ENCODE results near the gene ZNF423.
"Not testable (repeated sequence)": the region's sequence is repeated elsewhere in the genome, so short reads cannot be mapped to it uniquely, and the experiment has no call there.

Gene ZNF423

GRCh38 chr16:49520492-49521038, 335.3 kb downstream of the ZNF423 start:
- no peak for DNase-seq (ENCODE audit: low read depth in 2 of 2, low spot score in 1 of 2)

GRCh38 chr16:49519741-49520140, 336.2 kb downstream of the ZNF423 start:
- DNase-seq (ENCODE audit: low read depth in 2 of 2, low spot score in 1 of 2): no peak

DNA sequence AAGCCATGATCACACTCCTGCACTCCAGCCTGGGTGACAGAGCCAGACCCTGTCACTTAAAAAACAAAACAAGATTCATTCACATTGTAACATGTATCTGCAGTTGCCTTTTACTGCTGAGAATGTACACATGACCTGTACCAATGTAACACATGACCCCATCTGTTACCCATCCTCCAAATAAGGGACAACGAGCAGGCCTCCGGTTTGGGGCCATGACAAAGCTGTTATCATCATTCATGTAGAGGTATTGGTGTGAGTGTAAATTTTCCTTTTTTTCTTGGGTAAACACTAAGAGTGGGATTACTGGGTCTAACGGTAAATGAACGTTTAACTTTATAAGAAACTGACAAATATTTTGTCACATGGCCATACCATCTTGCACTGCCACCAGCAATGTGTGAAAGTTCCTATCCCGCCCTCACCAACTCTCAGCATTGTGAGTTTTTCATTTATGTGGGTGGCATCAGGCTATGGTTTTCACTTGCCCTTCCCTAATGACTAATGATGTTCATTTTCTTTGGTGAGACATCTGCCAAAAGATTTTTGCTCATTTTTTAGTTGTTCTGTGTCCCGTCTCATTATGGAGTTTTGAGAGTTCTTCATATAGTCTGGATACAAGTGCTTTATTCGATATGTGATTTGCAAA, 336.8 kb downstream of the ZNF423 start:
- DNase-seq (ENCODE audit: low read depth in 2 of 2, low spot score in 1 of 2): no peak

GRCh38 chr16:49516382-49517036, 339.4 kb downstream of the ZNF423 start:
- no peak for DNase-seq (ENCODE audit: low read depth in 2 of 2, low spot score in 1 of 2)

GRCh38 chr16:49515861-49516260, 340.1 kb downstream of the ZNF423 start:
- DNase-seq (ENCODE audit: low read depth in 2 of 2, low spot score in 1 of 2): no peak

- no peak for DNase-seq (ENCODE audit: low read depth in 2 of 2, low spot score in 1 of 2)
Observed at GRCh38 chr16:49515016-49515565, 340.8 kb downstream of the ZNF423 start.

DNA sequence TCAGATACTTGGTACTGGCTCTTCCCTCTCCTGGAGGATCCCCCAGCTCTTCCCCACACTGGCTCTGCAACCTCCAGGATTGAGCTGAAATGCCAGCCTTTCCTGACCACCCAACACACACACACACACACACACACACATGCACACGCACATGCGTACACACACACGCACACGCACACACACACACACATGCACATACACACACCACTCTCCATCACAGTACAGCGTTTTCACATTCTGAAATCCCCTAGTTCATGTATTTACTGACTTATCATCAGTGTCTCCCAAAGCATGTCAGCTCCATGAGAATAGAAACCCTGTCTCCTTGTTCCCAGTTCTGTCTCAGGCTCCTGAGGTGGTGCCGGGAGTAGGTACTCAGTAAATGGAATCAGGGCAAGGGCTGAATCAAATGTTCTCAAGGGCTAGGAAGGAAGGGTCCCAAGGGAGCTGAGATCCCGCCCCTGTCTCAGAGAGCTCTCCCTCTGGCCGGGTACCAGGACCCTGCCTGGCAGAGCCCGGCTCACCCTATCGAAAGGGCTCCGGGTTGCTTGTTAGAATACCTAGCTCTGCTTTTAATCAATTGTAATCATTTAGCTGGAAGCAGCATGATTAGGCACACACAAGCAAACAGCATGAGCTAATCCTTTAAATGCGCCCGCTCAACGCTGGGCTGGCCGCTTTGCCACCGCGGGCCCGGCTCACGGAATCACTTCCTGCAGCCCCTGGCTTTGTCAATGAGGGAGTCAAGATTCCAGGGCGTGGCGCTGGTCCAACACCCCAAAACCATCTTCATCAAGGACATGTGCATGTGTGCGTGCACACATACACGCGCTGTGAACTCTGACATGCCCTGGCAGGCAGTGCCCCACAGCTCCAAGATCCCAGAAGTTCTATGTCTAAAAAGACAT, 341.6 kb downstream of the ZNF423 start:
- no peak for DNase-seq (ENCODE audit: low read depth in 2 of 2, low spot score in 1 of 2)

- no peak for DNase-seq (ENCODE audit: low read depth in 2 of 2, low spot score in 1 of 2)
Observed at GRCh38 chr16:49513040-49513439, 342.9 kb downstream of the ZNF423 start.

GRCh38 chr16:49510654-49511305, 345.1 kb downstream of the ZNF423 start:
- DNase-seq (ENCODE audit: low read depth in 2 of 2, low spot score in 1 of 2): no peak

DNA sequence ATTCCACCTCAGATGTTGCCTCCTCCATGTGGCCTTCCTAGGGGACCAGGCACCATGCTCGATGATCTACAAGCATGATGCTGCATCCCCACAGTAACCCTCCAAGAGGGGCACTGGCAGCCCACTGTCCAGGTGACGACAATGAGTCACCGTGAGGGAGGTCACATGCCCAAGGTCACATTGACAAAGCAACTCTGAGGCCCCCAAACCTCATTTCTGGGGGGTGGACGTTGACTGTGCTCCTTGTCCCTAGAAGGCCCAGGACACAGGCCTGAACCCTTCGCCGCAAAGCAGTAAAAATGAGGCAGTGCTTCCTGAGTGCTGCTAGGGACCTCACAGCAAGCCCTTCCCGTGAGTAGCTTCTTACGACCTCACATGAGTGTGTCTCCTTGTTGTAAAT, 345.8 kb downstream of the ZNF423 start:
- no peak for DNase-seq (ENCODE audit: low read depth in 2 of 2, low spot score in 1 of 2)

DNA sequence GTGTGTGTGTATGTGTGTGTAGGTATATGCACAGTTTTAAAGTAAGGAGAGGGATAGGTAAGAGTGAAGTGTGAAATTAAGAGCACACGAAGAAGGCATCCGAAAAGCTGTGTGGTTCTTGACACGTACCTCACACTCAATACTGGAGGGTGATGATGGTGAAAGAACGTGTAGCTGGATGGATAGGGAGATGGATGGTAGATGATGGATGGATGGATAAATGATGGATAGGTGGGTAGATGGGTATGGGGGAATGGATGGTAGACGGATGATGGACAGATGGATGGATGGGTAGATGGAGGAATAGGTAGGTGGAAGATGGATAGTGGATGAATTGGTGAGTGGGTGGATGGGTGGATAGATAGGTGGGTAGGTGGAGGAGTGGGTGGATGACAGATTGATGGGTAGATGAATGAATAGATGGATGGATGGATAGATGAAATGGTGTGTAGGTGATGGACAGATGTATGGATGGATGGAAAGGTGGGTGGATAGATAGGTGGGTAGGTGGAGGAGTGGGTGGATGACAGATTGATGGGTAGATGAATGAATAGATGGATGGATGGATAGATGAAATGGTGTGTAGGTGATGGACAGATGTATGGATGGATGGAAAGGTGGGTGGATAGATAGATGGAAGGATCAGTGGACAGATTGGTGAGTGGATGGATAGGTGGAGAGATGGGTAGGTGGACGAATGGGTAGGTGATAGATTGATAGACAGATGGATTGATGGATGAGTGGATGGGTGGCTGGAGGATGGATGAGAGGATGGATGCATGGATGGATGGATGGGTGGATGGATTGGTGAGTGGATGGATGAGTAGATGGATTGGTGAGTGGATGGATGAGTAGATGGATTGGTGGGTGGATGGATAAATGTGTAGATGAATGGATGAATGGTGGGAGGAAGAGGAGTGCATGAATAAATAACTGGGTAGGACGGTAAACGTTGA, 349.6 kb downstream of the ZNF423 start:
- not testable (repeated sequence) for DNase-seq (ENCODE audit: low read depth in 2 of 2, low spot score in 1 of 2)

- no peak for DNase-seq (ENCODE audit: low read depth in 2 of 2, low spot score in 1 of 2)
Observed at GRCh38 chr16:49505556-49505955, 350.4 kb downstream of the ZNF423 start.

DNA sequence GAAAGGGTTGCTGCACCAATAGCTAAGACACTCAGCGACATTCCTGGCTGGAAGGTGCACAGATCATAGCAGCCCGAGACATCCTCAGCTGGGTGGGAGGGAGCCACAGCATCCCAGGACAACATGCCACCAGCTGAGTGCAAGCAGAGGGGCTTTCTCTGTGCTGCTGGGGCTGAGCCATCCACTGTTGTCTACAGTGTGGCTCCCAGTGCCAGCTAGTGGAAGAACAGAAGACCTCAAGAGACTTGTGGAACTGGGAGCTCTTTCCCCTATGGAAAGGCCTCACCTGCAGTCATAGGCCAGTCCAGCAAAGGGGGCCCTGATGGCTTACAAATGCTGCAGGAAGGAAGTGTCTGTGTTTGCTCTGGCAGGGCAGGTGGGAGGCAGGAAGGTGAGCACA, 351.3 kb downstream of the ZNF423 start:
- DNase-seq (ENCODE audit: low read depth in 2 of 2, low spot score in 1 of 2): no peak

DNA sequence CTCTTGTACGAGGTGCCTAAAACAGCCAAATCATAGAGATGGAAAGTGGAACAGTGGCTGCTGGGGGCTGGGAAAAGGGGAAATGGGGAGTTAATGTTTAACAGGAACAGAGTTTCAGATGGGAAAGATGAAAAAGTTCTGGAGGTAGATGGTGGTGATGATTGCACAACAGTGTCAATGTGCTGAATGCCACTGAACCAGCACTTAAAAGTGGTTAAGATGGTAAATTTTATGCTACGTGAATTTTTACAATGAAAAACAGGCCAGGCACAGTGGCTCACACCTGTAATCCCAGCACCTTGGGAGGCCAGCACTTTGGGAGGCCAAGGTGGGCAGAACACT, 351.9 kb downstream of the ZNF423 start:
- DNase-seq (ENCODE audit: low read depth in 2 of 2, low spot score in 1 of 2): no peak

DNA sequence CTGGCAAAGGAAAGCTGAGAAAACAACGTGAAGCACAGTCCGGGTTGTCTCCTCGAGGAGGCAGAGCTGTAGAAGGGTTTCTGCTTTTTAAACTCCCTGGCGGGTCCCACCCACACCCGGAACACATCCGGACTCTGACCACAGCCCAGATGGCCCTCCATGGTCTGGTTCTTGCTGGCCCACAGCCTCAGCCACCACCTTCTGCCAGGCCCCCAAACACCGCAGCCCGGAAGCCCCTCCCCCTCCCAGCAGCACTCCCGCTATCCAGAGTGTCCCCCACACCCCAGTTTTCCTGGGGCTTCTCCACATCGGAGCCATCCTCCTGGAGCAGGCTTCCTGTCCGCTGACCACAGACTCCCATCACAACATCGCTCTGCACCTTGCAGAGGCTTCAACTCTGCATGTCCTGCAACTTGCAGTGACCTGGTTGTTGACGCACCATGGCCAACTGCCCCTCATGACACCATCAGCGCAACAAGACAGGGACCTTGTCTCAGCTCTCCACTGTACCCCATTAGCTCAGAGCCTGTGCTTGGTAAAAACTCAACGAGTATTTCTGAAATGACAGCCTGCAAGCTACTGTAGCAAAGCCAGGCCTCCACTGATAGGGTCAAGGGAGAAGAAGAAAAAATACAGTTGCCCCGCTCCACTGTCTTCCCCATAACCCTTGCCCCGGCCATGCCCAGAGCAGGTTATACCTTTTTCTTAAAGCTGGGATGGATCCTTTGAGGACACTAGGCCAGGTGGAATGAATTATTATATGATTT, 352.5 kb downstream of the ZNF423 start:
- no peak for DNase-seq (ENCODE audit: low read depth in 2 of 2, low spot score in 1 of 2)

DNA sequence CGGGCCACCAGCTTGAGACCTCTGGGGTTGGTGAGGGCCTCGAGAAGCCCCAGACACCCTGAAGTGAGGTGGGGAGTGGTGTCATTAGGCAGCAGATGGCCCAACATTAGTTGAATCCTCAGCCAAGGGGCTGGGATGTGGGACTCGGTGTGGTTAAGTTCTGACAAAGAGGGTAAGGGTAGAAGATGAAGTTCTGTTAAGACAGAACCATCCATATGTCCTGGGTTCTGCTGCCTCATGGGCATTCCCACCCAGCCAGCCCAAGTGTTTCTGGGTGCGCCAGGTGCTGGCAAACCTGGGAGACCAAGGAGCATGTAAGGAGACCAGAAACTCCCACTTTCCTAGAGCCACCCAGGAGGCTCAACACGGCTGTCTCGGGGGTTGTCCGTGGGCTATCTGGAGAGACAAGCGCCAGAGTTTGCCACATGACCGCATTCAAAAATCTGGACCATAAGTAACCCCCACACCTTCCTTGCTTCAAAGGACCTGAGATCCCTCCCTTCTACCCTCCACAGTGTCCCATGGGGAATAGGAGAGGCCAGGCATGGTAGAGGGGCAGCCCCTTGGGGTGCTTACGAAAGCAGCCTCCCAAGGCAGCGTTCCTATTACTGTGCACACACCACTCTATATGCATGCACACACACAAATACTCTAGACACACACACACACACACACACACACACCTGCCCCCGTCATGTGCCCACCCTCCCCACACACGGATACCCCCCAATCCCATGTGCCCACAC, 353.6 kb downstream of the ZNF423 start:
- no peak for DNase-seq (ENCODE audit: low read depth in 2 of 2, low spot score in 1 of 2)

DNA sequence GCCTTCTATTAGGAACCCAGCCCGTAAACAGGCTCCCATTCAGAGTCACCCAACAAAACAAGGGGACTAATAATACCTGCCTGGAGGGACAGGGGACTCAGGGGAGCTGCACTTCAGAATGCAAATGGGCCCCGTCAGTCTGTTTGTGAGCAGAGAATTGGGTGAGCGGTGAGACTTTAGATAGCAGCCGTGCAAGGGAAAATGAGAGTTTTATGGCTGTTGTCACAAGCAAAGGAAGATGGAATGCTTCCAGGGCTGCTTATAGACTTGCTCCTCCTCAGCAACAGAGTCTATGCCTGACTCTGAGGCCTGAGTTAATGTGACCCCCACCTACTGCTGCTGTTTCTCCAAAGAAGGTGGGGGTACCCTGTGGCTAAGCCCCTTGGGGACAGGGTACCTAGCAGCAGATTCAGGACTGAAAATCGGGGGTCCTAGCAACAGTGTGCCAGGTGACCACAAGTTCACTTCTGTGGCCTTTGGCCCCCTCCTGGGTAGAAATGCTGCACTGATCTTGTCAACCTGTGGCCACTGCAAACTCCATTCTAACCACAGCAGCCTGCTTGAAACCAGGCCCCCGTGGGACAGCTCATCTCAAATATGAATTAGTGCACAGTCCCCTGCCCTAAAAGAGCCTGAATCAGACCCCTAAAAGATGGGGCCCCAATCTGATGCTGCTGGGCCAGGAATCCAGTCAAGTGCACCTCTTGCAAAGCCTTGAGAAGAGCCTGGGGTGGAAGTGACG, 355.9 kb downstream of the ZNF423 start:
- DNase-seq (ENCODE audit: low read depth in 2 of 2, low spot score in 1 of 2): no peak

- no peak for DNase-seq (ENCODE audit: low read depth in 2 of 2, low spot score in 1 of 2)
Observed at GRCh38 chr16:49499414-49499785, 356.5 kb downstream of the ZNF423 start.
